Heart right ventricle (tissue), 16 donors: ENCODE measurements around the gene CBFB. TPM values are rescaled to one million over a fixed set of nuclear protein-coding genes. Genes with fewer than 3 reads are reported as not detected.

ENCODE experiments used
- ATAC-seq, 8 donors: fragments of 200-7000 bp; cut with Tn5 transposase; one replicate each; pipeline ENCODE4 v1.9.1; 2020; ENCODE audit warnings: mild to moderate bottlenecking in 8 of 8, moderate library complexity in 8 of 8, moderate number of reproducible peaks in 1 of 8
- DNase-seq, 2 donors: peaks; one replicate each; pipeline ENCODE4 v3.0.0-alpha.2; 2020
- H3K27ac ChIP-seq, 10 donors: fragments of 200-600 bp; sonication (generic) in 2 of 10; one replicate each; pipeline versions ENCODE4 v1.5.0 to v1.8.0; 2020 to 2022; ENCODE audit warnings: mild to moderate bottlenecking in 3 of 10
- H3K27me3 ChIP-seq, 7 donors: fragments of 200-600 bp; one replicate each; pipeline ENCODE4 v1.8.0; 2021 to 2022; ENCODE audit warnings: mild to moderate bottlenecking in 2 of 7
- H3K36me3 ChIP-seq, 9 donors: fragments of 200-600 bp; sonication (generic) in 1 of 9; one replicate each; pipeline versions ENCODE4 v1.5.0 to v1.8.0; 2020 to 2022; ENCODE audit warnings: mild to moderate bottlenecking in 2 of 9
- H3K4me1 ChIP-seq, 9 donors: fragments of 200-600 bp; sonication (generic) in 1 of 9; one replicate each; pipeline versions ENCODE4 v1.5.0 to v1.8.0; 2020 to 2022; ENCODE audit warnings: mild to moderate bottlenecking in 4 of 9
- H3K4me3 ChIP-seq, 10 donors: fragments of 200-600 bp; sonication (generic) in 2 of 10; one replicate each; pipeline versions ENCODE4 v1.5.0 to v1.8.0; 2020 to 2022; ENCODE audit warnings: mild to moderate bottlenecking in 7 of 10, moderate library complexity in 2 of 10
- H3K9me3 ChIP-seq, 11 donors: fragments of 200-600 bp in 10 of 11; sonication (generic) in 2 of 11; one replicate each; pipeline versions ENCODE4 v1.5.0 to v1.8.0; 2013 to 2022; ENCODE audit warnings: mild to moderate bottlenecking in 2 of 11, control low read depth in 1 of 11, moderate library complexity in 1 of 11
- CTCF ChIP-seq, 9 donors: fragments of 200-600 bp; sonication (generic) in 2 of 9; IDR thresholded peaks; one replicate each; pipeline versions ENCODE4 v1.5.0 to v1.8.0; 2021 to 2022; ENCODE audit warnings: antibody characterized with exemption in 9 of 9, mild to moderate bottlenecking in 5 of 9, moderate library complexity in 1 of 9
- WGBS, 2 donors: extraction: QIAGEN DNeasy Blood & Tissue Kit; methylation state at CpG; one replicate each; pipeline ENCODE4 v1.1.7; 2013; ENCODE audit warnings: inconsistent platforms in 1 of 2; 5-methylcytosine and 5-hydroxymethylcytosine counted together
- intact Hi-C, 10 donors: fragments of 100-400 bp; cut with DNase I; formaldehyde crosslinking; loops; one replicate each; pipeline versions ENCODE4 v1.11.1 to v1.14.2; 2022
- polyA plus RNA-seq, 2 donors: library from polyadenylated mRNA; stranded (reverse); fragments of 200-250 nt; gene quantifications; one replicate each; pipeline ENCODE4 v1.2.3, GENCODE V29; 2013
- total RNA-seq, 10 donors: library from RNA; stranded (reverse); fragmentation: NEBNext Ultra II Directional in 3 of 10; extraction: Animal tissue kit (Norgen Biotek cat#: 25700) in 3 of 10; gene quantifications; one replicate each; pipeline versions ENCODE4 v1.2.1 to v1.2.4, GENCODE V29; 2021 to 2023
- donor health status: Arrhythmogenic right ventricular cardiomyopathy.
- donor health status: ischemic (EF 13 %, LVEDD 7.1; RV severe dilation, severe dysfunction).
- donor health status: healthy with polysubstance abuse.
- donor health status: DM: no; HTN: yes; CAD: no.
- donor health status: DM: no; HTN: no; CAD: no.
- donor health status: ischemic (EF 25% LVEDD 6.9; RV normal size, moderate dysfunction).
- donor health status: ischemic (EF 25% LVEDD 5.7; RV mildly dilated, moderate dysfunction).
- donor health status: healthy.
- donor health status: DM: yes; HTN: yes; CAD: no.
- donor health status: Ischemic cardiomyopathy.
- donor health status: ischemic (EF 35%, LVEDD 5.7; RV mildly dilated, moderate dysfunction).
- donor health status: nonischemic (EF 11% LVEDD 7.7; RV severe dilation, severe dysfunction).
- donor health status: DM: yes; HTN: yes; CAD: no.
- donor health status: PGD.
- donor health status: ischemic (EF 29% LVEDD 5.4; RV normal size, mild dysfunction).
- donor health status: nonischemic (EF 23%, LVEDD 6.1; RV moderate dilation, normal function).

CBFB gene
- total and polyA plus RNA-seq, 12 donors: 17.6 to 36.4 (median 29.0) TPM

GRCh38 chr16:67022531-67023214 lies 6.3 kb upstream of the CBFB start:
- Histone ChIP-seq H3K4me3 (no peak overlapping the region), H3K4me1 (peaks cover 0 to 11% (median 0%) of the 10 kb centered on the region in 9 donors), H3K36me3 (no peaks in the 10 kb centered on the region), H3K9me3 (no peaks in the 10 kb centered on the region), H3K27me3 (no peaks in the 10 kb centered on the region), H3K27ac (no peak overlapping the region)
- intact Hi-C loops: no loop called here
- DNase-seq: no peak
- no peak for TF ChIP-seq CTCF (IDR thresholded peaks at IDR 0.05)
- whole genome bisulfite sequencing, 2 donors: 66 to 67% methylated on average over 4 of the region's 4 CpGs
- no peak for ATAC-seq

DNA sequence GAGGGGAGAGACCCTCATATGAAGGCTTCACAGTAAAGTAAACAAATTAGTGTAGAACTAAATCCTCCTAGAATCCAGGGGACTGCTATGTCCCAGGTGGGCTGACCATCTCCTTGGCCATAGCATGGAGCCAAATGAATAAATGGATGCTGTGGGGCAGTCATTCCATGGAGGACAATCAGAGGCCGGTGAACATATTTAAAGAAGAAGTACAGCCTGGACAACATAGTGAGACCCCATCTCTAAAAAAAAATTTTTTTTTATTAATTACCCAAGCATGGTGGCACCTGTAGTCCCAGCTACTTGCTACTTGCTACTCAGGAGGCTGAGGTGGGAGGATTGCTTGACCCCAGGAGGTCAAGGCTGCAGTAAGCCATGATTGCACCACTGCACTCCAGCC lies 5.3 kb upstream of the CBFB start:
- no peak for DNase-seq
- Histone ChIP-seq H3K4me1 (peaks cover 0 to 19% (median 6%) of the 10 kb centered on the region in 9 donors), H3K36me3 (no peaks in the 10 kb centered on the region), H3K9me3 (no peaks in the 10 kb centered on the region), H3K27me3 (no peaks in the 10 kb centered on the region), H3K4me3 (no peak overlapping the region), H3K27ac (no peak overlapping the region)
- no peak for TF ChIP-seq CTCF (IDR thresholded peaks at IDR 0.05)
- WGBS, 2 donors: 93 to 96% methylated on average over 1 of the region's 1 CpG
- intact Hi-C loops: no loop called here
- ATAC-seq: no peak

DNA sequence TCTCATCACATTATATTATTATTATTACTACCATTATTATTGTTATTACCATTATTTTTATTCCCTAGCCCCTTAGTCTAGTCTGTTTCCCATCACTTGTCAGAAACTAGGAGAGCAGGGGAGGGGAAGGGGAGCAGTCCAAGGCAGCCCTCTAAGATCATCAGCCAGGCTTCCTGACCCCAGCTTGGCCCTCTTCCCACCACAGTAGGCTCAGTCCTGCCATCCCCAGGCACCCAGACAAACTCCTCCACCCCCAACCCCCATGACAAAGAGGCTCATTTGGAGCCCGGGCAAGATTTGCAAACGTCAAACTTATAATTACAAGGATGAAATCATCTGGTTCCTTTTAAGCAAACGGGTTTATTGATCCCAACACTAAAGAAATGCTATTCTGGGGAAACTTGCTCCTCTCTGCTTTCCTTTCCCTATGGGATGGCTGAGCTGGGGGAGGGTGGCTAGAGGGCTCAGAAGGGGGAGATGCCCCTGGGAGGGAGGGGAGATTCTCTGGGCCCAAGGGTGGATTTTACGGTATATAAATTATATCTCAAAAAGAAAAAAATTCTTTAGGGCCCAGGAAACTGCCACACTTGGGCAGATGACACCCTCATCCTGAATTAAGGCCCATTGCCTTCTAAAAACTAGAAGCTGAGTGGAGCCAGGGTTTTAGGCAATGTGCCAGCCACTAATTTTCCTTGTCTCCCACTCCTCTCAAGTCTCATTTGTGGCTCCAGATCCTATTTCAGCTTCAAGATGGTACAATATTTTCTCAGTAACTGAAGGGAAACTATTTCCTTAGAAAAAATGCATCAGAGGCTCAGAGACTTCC lies 4.4 kb upstream of the CBFB start:
- Histone ChIP-seq H3K4me1 (peaks cover 0 to 19% (median 7%) of the 10 kb centered on the region in 9 donors), H3K27ac (no peak overlapping the region), H3K27me3 (no peaks in the 10 kb centered on the region), H3K36me3 (no peaks in the 10 kb centered on the region), H3K4me3 (no peak overlapping the region), H3K9me3 (no peaks in the 10 kb centered on the region)
- TF ChIP-seq CTCF (IDR thresholded peaks at IDR 0.05): no peak
- 67% methylated on average over 4 of the region's 4 CpGs for WGBS, 2 donors
- intact Hi-C loops: no loop called here
- no peak for DNase-seq
- no peak for ATAC-seq

GRCh38 chr16:67025210-67025550 lies 3.8 kb upstream of the CBFB start:
- H3K9me3 ChIP-seq: no peaks in the 10 kb centered on the region
- no peak for ATAC-seq
- H3K4me1 ChIP-seq: peaks cover 0 to 22% (median 10%) of the 10 kb centered on the region in 9 donors
- no peak for TF ChIP-seq CTCF (IDR thresholded peaks at IDR 0.05)
- DNase-seq: no peak
- no peak overlapping the region for H3K4me3 ChIP-seq
- intact Hi-C loops: no loop called here
- H3K27ac ChIP-seq: no peak overlapping the region
- no peaks in the 10 kb centered on the region for H3K36me3 ChIP-seq
- H3K27me3 ChIP-seq: no peaks in the 10 kb centered on the region
